DOHH2 (cell line): ENCODE results near the gene SVOPL.

Experiments
- EZH2phosphoT487 ChIP-seq: fragments of 200-600 bp; sonication (generic); IDR thresholded peaks from 2 replicates; pipeline ENCODE4 v1.6.1; 2017; ENCODE audit warnings: borderline replicate concordance, mild to moderate bottlenecking, antibody characterized with exemption, low read length, moderate library complexity, mixed read lengths
- TF ChIP-seq, protein P1 (sequence below): fragments of 200-600 bp; sonication (generic); IDR thresholded peaks from one replicate; pipeline ENCODE4 v1.5.1; 2014; ENCODE audit warnings: antibody characterized with exemption, mild to moderate bottlenecking, low read depth, low read length; ENCODE audit not compliant: poor library complexity, severe bottlenecking

DNA sequence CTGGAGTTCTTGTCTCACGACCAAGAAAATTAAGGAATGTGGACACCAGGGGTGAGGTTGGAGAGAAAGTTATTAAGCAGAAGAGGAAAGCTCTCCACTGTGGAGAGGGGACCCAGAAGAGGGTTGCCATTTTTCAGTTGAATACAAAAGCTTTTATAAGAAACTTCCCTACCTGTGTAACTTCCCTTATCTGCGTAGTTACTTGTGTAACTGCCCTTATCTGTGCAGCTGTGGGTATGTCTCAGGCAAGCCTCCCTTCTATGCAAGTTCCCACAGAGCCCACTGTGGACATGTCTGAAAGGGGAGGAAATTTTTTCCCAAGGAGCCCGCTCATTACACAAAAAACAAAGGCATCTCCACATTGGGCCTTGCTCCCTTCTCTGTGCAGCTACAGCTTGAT, 94.9 kb downstream of the SVOPL start:
- TF ChIP-seq, protein P1, sequence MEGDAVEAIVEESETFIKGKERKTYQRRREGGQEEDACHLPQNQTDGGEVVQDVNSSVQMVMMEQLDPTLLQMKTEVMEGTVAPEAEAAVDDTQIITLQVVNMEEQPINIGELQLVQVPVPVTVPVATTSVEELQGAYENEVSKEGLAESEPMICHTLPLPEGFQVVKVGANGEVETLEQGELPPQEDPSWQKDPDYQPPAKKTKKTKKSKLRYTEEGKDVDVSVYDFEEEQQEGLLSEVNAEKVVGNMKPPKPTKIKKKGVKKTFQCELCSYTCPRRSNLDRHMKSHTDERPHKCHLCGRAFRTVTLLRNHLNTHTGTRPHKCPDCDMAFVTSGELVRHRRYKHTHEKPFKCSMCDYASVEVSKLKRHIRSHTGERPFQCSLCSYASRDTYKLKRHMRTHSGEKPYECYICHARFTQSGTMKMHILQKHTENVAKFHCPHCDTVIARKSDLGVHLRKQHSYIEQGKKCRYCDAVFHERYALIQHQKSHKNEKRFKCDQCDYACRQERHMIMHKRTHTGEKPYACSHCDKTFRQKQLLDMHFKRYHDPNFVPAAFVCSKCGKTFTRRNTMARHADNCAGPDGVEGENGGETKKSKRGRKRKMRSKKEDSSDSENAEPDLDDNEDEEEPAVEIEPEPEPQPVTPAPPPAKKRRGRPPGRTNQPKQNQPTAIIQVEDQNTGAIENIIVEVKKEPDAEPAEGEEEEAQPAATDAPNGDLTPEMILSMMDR = no peak
- TF ChIP-seq EZH2phosphoT487 = no peak
